Tibial nerve (tissue), 4 donors: ENCODE data around the gene SKIC8. TPM values are rescaled to one million over a fixed set of nuclear protein-coding genes. Genes with fewer than 3 reads are reported as not detected.

ENCODE experiments used
- DNase-seq, 2 donors: peaks; one replicate each; pipeline ENCODE4 v3.0.0-alpha.2; 2019; ENCODE audit warnings: low spot score in 2 of 2
- H3K27ac ChIP-seq, 4 donors: fragments of 200-600 bp; sonication (generic) in 3 of 4; one replicate each; pipeline ENCODE4 v1.5.1; 2017 to 2019; ENCODE audit warnings: mild to moderate bottlenecking in 1 of 4
- H3K27me3 ChIP-seq, 2 donors: fragments of 200-600 bp; sonication (generic) in 1 of 2; one replicate each; pipeline versions ENCODE4 v1.5.1 to v1.6.0; 2017 to 2019
- H3K36me3 ChIP-seq, 3 donors: fragments of 200-600 bp; sonication (generic); one replicate each; pipeline ENCODE4 v1.5.1; 2018 to 2019
- H3K4me1 ChIP-seq, 4 donors: fragments of 200-600 bp; sonication (generic) in 3 of 4; one replicate each; pipeline ENCODE4 v1.5.1; 2017 to 2019
- H3K4me3 ChIP-seq, 4 donors: fragments of 200-600 bp; sonication (generic) in 3 of 4; one replicate each; pipeline ENCODE4 v1.5.1; 2017 to 2019; ENCODE audit warnings: mild to moderate bottlenecking in 1 of 4, moderate library complexity in 1 of 4
- H3K9me3 ChIP-seq, 4 donors: fragments of 200-600 bp; sonication (generic) in 3 of 4; one replicate each; pipeline ENCODE4 v1.5.1; 2017 to 2019
- EP300 ChIP-seq, 2 donors: sonication (generic); formaldehyde crosslinking; IDR thresholded peaks; one replicate each; pipeline ENCODE4 v1.6.1; 2017; ENCODE audit warnings: antibody characterized with exemption in 2 of 2, mild to moderate bottlenecking in 1 of 2
- POLR2A ChIP-seq, 2 donors: fragments of 450-650 bp; IDR thresholded peaks; one replicate each; pipeline ENCODE4 v1.6.1; 2017; ENCODE audit warnings: antibody characterized with exemption in 2 of 2, mild to moderate bottlenecking in 2 of 2, moderate library complexity in 2 of 2
- whole genome bisulfite sequencing, 2 donors: methylation state at CpG; one replicate each; pipeline ENCODE4 v1.1.5; 2018; 5-methylcytosine and 5-hydroxymethylcytosine counted together
- total RNA-seq, 4 donors: library from RNA; depleted of rRNA; stranded (reverse); fragments of >200 nt; gene quantifications; one replicate each; pipeline ENCODE4 v1.1.0, GENCODE V29; 2016
- TF ChIP-seq, protein P1 (sequence below), 5 experiments: fragments of 200-600 bp in 3 of 5; fragments of 450-650 bp in 2 of 5; sonication (generic) in 3 of 5; IDR thresholded peaks; one replicate each; pipeline ENCODE4 v1.5.1; 2016 to 2019; ENCODE audit warnings: antibody characterized with exemption in 5 of 5, mild to moderate bottlenecking in 3 of 5, moderate library complexity in 2 of 5

The SKIC8 gene
- total RNA-seq, 4 donors from 2014 or later = 50.3 to 75.1 (median 55.5) TPM

DNA sequence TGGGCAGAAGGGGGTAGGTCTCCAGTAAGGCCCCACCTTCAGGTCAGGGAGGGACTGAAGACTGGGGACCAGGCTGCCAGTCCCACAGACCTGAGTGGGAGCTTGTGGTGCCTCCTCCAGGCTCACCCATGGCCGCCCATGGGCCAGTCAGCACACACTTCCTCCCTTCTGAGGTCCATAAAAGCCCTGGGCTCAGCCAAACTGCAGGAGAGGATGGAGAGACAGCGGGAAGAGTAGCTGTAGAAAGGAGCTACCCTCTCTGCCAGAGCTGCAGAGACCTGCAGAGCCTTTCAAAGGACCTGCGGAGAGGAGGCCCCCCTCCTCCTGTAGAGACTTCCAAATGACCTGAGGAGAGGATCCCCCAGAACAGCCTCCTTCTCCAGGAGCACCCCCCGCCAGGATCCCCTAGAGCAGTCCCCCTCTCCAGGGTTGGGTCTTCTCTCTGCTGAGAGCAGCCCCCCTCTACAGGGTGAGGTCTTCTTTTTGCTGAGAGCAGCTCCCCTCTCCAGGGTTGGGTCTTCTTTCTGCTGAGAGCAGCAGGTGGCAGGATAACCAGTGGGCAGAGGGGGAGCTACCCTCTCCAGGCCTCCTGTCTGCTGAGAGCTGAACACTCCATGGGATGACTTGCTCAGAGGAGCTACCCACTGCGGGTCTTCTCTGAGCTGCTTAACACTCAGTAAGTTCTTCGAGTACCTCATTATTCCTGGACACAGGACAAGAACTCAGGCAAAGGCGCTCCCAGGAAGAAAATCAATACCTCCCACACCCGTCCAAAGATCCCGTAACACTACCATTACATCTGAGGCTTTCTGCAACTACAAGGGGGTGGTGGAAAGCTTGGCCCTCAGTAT is 5.0 kb upstream of the SKIC8 start:
- Histone ChIP-seq H3K4me1 (peaks cover 0 to 28% (median 5%) of the 10 kb centered on the region in 4 donors), H3K36me3 (no peaks in the 10 kb centered on the region), H3K4me3 (no peak overlapping the region), H3K27ac (no peak overlapping the region), H3K9me3 (no peaks in the 10 kb centered on the region), H3K27me3 (peaks cover 0 to 6% of the 10 kb centered on the region in 2 donors)
- DNase-seq = no peak
- TF ChIP-seq, protein P1, sequence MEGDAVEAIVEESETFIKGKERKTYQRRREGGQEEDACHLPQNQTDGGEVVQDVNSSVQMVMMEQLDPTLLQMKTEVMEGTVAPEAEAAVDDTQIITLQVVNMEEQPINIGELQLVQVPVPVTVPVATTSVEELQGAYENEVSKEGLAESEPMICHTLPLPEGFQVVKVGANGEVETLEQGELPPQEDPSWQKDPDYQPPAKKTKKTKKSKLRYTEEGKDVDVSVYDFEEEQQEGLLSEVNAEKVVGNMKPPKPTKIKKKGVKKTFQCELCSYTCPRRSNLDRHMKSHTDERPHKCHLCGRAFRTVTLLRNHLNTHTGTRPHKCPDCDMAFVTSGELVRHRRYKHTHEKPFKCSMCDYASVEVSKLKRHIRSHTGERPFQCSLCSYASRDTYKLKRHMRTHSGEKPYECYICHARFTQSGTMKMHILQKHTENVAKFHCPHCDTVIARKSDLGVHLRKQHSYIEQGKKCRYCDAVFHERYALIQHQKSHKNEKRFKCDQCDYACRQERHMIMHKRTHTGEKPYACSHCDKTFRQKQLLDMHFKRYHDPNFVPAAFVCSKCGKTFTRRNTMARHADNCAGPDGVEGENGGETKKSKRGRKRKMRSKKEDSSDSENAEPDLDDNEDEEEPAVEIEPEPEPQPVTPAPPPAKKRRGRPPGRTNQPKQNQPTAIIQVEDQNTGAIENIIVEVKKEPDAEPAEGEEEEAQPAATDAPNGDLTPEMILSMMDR (IDR thresholded peaks at IDR 0.05) = no peak
- TF ChIP-seq EP300 (IDR thresholded peaks at IDR 0.05) (no peak), POLR2A (IDR thresholded peaks at IDR 0.05) (no peak)
- 82 to 84% methylated on average over 7 to 9 of the region's 9 CpGs for WGBS, 2 donors

DNA sequence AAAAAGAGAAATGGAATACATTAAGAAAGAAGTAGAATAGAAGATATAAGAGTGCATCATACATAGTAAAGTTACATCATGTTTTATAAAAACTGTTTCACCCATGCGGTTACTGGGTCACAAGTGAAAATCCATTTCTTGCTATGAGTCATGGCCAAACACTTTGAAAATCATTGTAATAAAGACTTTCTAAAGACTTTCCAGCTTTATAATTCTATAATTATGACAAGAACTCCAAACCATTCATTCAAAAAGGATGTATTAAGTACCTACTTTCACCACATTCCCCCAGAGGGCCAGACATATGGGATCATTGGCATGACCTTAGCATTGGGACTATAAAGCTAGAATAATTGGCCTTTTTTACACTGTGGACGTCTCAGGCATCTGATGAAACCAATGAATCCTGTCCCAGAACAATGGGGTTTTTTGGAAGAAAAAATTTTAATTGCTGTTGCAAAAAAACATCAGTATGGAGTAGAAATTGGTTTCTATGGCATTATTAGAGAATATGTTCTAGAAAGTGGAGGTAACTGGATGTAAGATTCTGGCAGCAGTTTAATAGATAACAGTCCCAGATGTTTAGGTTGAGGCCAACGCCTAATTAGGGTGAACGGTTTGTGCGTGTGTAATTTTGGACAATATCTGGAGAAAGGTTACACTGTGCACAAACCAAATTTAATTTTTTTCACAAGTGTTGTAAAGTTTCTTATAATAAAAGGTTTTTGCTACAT is 3.3 kb upstream of the SKIC8 start:
- 38 to 40% methylated on average over 5 of the region's 5 CpGs for WGBS, 2 donors
- no peak for DNase-seq
- TF ChIP-seq POLR2A (IDR thresholded peaks at IDR 0.05) (no peak), EP300 (IDR thresholded peaks at IDR 0.05) (no peak)
- TF ChIP-seq, protein P1 (IDR thresholded peaks at IDR 0.05) = no peak
- no peaks in the 10 kb centered on the region for H3K36me3 ChIP-seq
- no peaks in the 10 kb centered on the region for H3K9me3 ChIP-seq
- peaks cover 0 to 6% of the 10 kb centered on the region in 2 donors for H3K27me3 ChIP-seq
- peaks cover 0 to 32% (median 10%) of the 10 kb centered on the region in 4 donors for H3K4me1 ChIP-seq
- H3K27ac ChIP-seq = peak overlapping the region in 1 of 4 donors; percentile 51
- H3K4me3 ChIP-seq = no peak overlapping the region

DNA sequence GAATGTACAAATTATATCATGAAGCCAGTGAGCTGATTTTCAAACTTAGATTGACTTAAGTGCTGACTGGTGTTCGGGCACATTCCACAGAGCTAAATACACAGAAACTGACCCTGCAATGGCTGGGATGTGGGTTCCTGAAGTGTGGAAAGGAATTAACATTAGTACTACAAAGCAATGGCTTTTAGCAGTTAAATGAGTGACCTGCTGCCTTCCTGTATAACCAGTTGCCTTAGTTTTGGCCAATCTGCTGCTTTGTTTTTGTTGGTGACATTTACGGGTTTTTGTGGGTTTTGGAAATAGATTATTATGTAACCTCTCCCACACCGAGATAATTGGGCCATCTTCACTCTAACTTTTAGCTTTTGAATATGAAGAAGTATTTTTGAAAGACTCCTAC is 2.4 kb upstream of the SKIC8 start:
- H3K36me3 ChIP-seq = no peaks in the 10 kb centered on the region
- H3K27ac ChIP-seq = peak overlapping the region in 2 of 4 donors; percentile 12 to 51
- peaks cover 0 to 6% of the 10 kb centered on the region in 2 donors for H3K27me3 ChIP-seq
- no peak for DNase-seq
- whole genome bisulfite sequencing, 2 donors = 20 to 27% methylated on average over 3 of the region's 3 CpGs
- H3K4me1 ChIP-seq = peaks cover 0 to 36% (median 11%) of the 10 kb centered on the region in 4 donors
- H3K4me3 ChIP-seq = no peak overlapping the region
- no peaks in the 10 kb centered on the region for H3K9me3 ChIP-seq
- TF ChIP-seq POLR2A (IDR thresholded peaks at IDR 0.05) (no peak), EP300 (IDR thresholded peaks at IDR 0.05) (no peak)
- TF ChIP-seq, protein P1 (IDR thresholded peaks at IDR 0.05) = no peak

DNA sequence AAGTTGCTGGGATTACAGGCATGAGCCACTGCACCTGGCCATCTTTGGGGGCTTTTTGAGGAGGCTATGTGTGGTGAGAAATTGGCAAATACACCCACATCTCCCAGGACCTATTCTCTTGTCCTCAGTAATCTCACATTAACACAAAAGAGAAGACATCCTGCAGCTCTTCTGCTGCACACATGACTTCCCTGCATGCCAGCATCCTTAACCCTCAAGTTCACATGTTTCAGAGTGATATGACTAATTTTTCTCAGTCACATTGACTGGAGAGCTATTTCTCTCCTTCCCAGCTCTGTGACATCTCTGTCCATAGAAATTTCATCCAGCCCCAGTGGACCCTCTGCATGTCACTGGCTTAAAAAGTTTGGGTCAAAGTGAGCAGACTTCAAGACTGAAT is 1.9 kb upstream of the SKIC8 start:
- Histone ChIP-seq H3K4me3 (no peak overlapping the region), H3K27ac (no peak overlapping the region), H3K36me3 (no peaks in the 10 kb centered on the region), H3K9me3 (no peaks in the 10 kb centered on the region), H3K27me3 (peaks cover 0 to 6% of the 10 kb centered on the region in 2 donors), H3K4me1 (peaks cover 0 to 32% (median 11%) of the 10 kb centered on the region in 4 donors)
- TF ChIP-seq EP300 (IDR thresholded peaks at IDR 0.05) (no peak), POLR2A (IDR thresholded peaks at IDR 0.05) (no peak)
- TF ChIP-seq, protein P1 (IDR thresholded peaks at IDR 0.05) = no peak
- DNase-seq = no peak

DNA sequence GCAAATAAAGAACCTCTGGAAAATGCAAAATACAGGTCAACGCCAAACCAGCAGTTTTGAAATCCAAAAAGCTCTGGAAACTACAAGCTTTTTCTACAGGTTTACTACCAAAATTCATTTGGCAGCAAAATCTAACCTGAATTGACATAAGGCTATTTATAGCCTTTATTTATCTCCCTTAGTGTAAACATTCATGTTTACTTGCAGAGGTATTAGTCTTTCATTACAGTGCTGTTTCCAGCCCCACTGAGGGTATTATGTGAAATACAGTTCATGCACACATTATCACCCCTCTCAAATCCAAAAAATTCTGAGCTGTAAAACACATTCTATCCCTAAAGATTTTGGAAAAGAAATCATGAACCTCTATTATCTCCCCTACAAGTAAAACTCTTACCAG is 7.2 kb downstream of the SKIC8 start:
- 96 to 97% methylated on average over 1 of the region's 1 CpG for WGBS, 2 donors
- Histone ChIP-seq H3K27ac (no peak overlapping the region), H3K36me3 (peaks cover 0 to 76% (median 0%) of the 10 kb centered on the region in 3 donors), H3K4me1 (no peaks in the 10 kb centered on the region), H3K27me3 (no peaks in the 10 kb centered on the region), H3K9me3 (no peaks in the 10 kb centered on the region), H3K4me3 (no peak overlapping the region)
- TF ChIP-seq, protein P1 (IDR thresholded peaks at IDR 0.05) = no peak
- TF ChIP-seq POLR2A (IDR thresholded peaks at IDR 0.05) = no peak
- no peak for TF ChIP-seq EP300 (IDR thresholded peaks at IDR 0.05)
- no peak for DNase-seq
